ENCODE measurements around the gene ANAPC13.

- TF ChIP-seq CTCF (IDR thresholded peaks at IDR 0.05) (no peak), POLR2A (IDR thresholded peaks at IDR 0.05) (no peak), POLR2AphosphoS5 (IDR thresholded peaks at IDR 0.05) (no peak)
These were observed 10.2 kb upstream of the ANAPC13 start for GRCh38 chr3:134495980-134496379.

All from prostate gland (tissue), 2 donors.